ENCODE measurements around the gene TAAR2.

DNA sequence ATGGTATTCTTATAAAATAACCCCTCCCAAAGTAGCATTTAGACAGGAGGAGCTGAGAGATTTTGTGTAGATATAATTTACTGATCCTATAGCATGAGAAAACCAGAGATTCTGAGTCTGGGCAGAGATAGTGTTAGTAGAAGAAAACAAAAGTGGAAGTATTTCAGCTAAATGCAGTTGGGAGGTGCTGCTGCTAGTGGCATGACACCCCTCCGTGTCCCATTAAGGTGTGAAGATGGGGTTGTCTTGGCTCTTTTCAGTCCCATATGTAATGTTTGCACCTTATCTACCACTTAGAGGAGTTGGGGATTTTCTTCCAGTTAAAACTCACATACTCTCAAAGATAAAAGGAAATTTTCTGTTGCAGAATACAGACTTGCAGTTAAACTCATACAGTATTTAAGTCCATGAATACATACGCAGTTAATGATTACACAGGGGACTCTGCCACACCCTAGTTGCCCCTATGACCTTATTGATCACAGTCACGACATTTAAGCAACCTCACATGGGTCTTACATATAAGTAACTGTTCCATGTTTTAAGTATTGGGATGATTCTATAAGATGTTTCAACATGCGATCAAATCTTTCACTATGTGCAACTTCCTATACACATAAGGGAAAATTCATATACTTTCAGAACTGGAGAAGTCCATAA is 11.5 kb downstream of the TAAR2 start:
- no peak for TF ChIP-seq POLR2A (IDR thresholded peaks at IDR 0.05)
- TF ChIP-seq, protein P1, sequence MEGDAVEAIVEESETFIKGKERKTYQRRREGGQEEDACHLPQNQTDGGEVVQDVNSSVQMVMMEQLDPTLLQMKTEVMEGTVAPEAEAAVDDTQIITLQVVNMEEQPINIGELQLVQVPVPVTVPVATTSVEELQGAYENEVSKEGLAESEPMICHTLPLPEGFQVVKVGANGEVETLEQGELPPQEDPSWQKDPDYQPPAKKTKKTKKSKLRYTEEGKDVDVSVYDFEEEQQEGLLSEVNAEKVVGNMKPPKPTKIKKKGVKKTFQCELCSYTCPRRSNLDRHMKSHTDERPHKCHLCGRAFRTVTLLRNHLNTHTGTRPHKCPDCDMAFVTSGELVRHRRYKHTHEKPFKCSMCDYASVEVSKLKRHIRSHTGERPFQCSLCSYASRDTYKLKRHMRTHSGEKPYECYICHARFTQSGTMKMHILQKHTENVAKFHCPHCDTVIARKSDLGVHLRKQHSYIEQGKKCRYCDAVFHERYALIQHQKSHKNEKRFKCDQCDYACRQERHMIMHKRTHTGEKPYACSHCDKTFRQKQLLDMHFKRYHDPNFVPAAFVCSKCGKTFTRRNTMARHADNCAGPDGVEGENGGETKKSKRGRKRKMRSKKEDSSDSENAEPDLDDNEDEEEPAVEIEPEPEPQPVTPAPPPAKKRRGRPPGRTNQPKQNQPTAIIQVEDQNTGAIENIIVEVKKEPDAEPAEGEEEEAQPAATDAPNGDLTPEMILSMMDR (IDR thresholded peaks at IDR 0.05) = no peak
